Activated CD4-positive, alpha-beta memory T cell treated with anti-CD3 and anti-CD28 coated beads, Interleukin-2, amount 10 ng/mL, durations not matched to agents 7 days and 5 days (primary cell): ENCODE data around the gene MEX3D. TPM values are rescaled to one million over a fixed set of nuclear protein-coding genes. Genes with fewer than 3 reads are reported as not detected.
A peak's percentile ranks its signal among the peaks of the same experiment; 100 is the strongest.

Source experiments
- CTCF ChIA-PET: fragments of 350-600 bp; sonication (Branson Sonifier 250); formaldehyde crosslinking; loops from one replicate; lab custom pipeline; 2021; ENCODE audit warnings: antibody characterized with exemption, inconsistent platforms; lab: Charles Lee
- POLR2A ChIA-PET: fragments of 350-600 bp; sonication (Branson Sonifier 250); formaldehyde crosslinking; loops from one replicate; lab custom pipeline; 2021; ENCODE audit warnings: antibody characterized with exemption; lab: Charles Lee
- DNase-seq: peaks from one replicate; pipeline ENCODE4 v3.0.0-alpha.2; 2020
- H3K27ac Mint-ChIP-seq: one replicate; pipeline ENCODE4 v1.8.0; 2021; ENCODE audit warnings: mild to moderate bottlenecking, mixed read lengths
- H3K27me3 Mint-ChIP-seq: one replicate; pipeline ENCODE4 v1.8.0; 2021; ENCODE audit warnings: mixed read lengths
- H3K36me3 Mint-ChIP-seq: one replicate; pipeline ENCODE4 v1.8.0; 2021; ENCODE audit warnings: low read depth, mixed read lengths
- H3K4me1 Mint-ChIP-seq: one replicate; pipeline ENCODE4 v1.8.0; 2021; ENCODE audit warnings: mixed read lengths
- H3K4me3 Mint-ChIP-seq: one replicate; pipeline ENCODE4 v1.8.0; 2021; ENCODE audit warnings: mild to moderate bottlenecking, mixed read lengths
- H3K9me3 Mint-ChIP-seq: one replicate; pipeline ENCODE4 v1.8.0; 2021; ENCODE audit warnings: mixed read lengths
- total RNA-seq, 2 experiments: library from RNA; stranded (reverse); gene quantifications; one replicate each; pipeline ENCODE4 v1.2.3, GENCODE V29; 2021

MEX3D gene
- total RNA-seq, 2 experiments from 2014 or later = 7.6 to 8.4 TPM

DNA sequence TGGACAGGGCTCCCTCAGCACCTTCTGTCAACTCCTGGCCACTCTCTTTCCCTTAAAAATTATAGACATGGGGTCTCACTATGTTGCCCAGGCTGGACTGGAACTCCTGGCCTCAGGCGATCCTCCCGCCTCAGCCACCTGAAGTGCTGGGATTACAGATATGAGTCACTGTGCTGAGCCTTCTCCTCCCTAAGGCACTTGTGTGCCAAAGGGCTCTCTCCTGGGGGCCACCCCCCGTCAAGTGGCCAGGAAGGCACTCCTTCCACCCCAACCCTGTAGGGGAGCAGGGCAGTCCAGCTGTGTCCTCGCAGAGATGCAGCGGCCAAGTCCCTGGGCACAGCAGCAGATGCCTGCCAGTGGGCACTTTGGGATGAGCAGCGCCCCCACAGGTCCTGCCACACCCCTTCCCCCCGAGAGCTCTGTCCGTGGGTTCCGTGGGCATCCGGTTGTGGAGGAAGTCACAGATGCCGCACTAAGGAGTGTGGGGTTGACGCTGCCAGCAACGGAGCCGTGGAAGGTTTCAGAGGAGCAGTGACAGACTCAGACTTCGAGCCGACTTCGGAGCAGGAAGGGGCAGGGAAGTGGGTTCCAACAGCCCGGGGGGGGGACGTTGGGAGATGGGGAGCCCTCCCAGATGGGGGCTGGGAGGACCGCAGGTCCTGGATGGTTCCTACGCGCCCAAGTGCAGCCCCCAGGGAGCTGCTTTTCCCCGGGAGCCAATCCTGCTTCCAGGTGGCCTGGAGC, 40.4 kb upstream of the MEX3D start:
- ChIA-PET CTCF (no interaction called here), POLR2A (interaction anchor here (0.8 to 1.3 kb wide), 2 partner anchors 15 to 44 kb away, joined by 3 read pairs; partner anchors contain the start of gene TCF3)
- no peaks in the 10 kb centered on the region for H3K9me3 Mint-ChIP-seq
- no peaks in the 10 kb centered on the region for H3K27me3 Mint-ChIP-seq
- H3K4me3 Mint-ChIP-seq = no peak overlapping the region
- peaks cover 11% of the 10 kb centered on the region for H3K36me3 Mint-ChIP-seq
- peak; percentile 24 for DNase-seq
- peaks cover 43% of the 10 kb centered on the region for H3K4me1 Mint-ChIP-seq
- peak overlapping the region; percentile 66 for H3K27ac Mint-ChIP-seq

DNA sequence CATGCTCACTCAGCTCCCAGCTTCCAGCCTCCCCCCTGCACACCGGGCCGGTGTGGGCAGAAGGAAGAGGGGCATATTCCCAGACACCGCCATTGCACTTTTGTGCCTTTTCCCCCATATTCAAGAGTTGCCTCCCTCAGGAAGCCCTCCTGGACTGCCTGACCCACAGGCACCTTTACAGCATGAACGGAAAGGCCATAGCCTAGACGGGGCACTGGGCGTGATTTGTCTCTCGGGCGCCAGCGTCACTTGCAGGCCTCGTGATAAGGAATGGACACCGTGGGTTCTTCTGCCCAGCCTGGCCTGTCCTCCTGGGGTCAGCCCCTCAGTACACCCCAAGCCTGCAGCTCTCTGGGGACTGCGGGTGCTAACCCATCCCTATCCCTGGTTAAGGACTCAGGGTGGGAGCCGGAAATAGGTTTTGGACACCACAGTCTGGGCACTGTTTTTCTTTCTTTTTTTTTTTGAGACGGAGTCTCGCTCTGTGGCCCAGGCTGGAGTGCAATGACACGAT, 38.1 kb upstream of the MEX3D start:
- Mint-ChIP-seq H3K27ac (peak overlapping the region; percentile 99), H3K4me3 (peak overlapping the region; percentile 96), H3K4me1 (peaks cover 55% of the 10 kb centered on the region), H3K9me3 (no peaks in the 10 kb centered on the region), H3K36me3 (peaks cover 15% of the 10 kb centered on the region), H3K27me3 (no peaks in the 10 kb centered on the region)
- POLR2A ChIA-PET = interaction anchor here (1.0 to 5.9 kb wide), 7 partner anchors 13 to 198 kb away, joined by 3 to 60 read pairs (median 8); partner anchors contain the start of genes MBD3, REEP6 and TCF3
- DNase-seq = no peak
- CTCF ChIA-PET = interaction anchor here (1.1 to 2.6 kb wide), 5 partner anchors 13 to 66 kb away, joined by 3 to 14 read pairs (median 4); partner anchors contain the start of genes MBD3 and TCF3

DNA sequence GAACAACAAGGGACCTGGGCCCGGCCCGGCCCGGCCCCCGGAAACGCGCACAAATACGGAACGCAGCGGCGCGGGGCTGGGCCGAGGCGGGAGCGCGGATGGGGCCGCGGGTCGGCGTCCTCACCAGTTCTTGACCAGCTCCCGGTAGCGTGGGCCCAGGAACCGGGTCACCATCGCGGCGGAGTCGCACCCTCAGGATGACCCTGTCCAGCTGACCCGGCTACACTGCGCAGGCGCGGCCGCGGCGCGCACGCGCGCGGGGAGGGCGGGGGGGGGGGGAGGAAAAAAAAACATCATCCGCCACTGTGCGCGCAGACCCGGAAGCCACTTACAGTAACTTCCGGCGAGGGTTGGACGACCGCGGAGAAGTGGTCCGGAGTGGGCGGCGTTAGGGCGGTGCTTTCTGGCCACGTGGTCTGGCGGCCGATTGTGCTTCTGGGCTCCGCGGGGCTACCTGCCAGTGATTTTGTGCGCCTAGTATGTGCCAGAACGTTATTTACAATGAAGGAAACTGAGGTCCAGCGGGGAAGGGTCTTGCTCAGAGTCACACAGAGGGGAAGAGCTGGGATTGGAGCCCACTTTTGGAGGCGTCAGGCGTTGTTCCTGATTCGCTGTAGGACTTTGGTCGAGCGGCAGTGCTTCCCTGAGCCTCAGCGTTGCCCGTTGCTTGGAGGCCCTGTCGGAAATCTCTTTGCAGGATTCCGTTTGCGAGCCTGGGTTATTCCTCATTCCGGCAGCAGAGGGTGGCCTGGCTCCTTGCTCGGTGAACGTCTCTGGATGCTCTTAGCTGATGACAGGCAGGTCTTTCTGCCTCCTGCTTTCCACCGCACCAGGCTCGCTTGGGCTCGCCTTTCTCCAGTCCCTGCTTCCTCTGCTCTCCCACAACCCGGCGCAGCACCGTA, 37.4 kb upstream of the MEX3D start, which contains the start of gene UQCR11:
UQCR11 (minus strand) TSS at position 227 of the 902 bp plus-strand sequence; CDS start at position 174, 53 bp downstream.
- Mint-ChIP-seq H3K9me3 (no peaks in the 10 kb centered on the region), H3K27me3 (no peaks in the 10 kb centered on the region), H3K27ac (peak within 1 kb of the TSS; percentile 99), H3K4me1 (peaks cover 55% of the 10 kb centered on the region), H3K4me3 (peak within 1 kb of the TSS; percentile 96), H3K36me3 (peaks cover 14% of the 10 kb centered on the region)
- POLR2A ChIA-PET = interaction anchor here (1.0 to 5.9 kb wide), 8 partner anchors 10 to 197 kb away, joined by 3 to 60 read pairs (median 6); partner anchors contain the start of genes MBD3, REEP6 and TCF3
- DNase-seq = peak; percentile 94
- CTCF ChIA-PET = interaction anchor here (0.6 to 2.6 kb wide), 5 partner anchors 13 to 66 kb away, joined by 3 to 14 read pairs (median 4); partner anchors contain the start of genes MBD3 and TCF3

DNA sequence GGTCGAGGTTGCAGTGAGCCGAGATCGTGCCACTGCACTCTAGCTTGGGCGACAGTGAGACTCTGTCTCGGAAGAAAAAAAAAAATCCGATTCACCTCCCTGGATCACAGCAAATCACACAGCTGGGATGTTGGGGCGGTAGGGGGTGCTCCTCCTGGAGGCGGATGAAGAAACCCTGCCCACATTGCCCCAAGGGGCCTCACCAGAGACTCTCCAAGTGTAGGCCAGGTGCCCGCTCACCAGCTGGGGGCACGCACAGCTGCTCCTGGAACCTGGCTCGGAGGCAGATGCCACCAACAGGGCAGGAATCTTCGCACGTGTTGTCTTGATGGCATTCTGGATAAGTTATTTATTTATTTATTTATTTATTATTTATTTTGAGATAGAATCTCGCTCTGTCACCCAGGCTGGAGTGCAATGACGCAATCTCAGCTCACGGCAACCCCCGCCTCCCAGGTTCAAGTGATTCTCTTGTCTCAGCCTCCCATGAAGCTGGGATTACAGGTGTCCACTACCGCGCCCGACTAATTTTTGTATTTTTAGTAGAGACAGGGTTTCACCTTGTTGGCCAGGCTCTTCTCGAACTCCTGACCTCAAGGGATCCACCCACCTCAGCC, 34.1 kb upstream of the MEX3D start:
- POLR2A ChIA-PET = interaction anchor here (5.9 kb wide), 1 partner anchor 9 kb away, joined by 60 read pairs; the partner anchor contains the start of gene MBD3
- H3K9me3 Mint-ChIP-seq = no peaks in the 10 kb centered on the region
- no peaks in the 10 kb centered on the region for H3K27me3 Mint-ChIP-seq
- peaks cover 40% of the 10 kb centered on the region for H3K4me1 Mint-ChIP-seq
- peaks cover 26% of the 10 kb centered on the region for H3K36me3 Mint-ChIP-seq
- no peak overlapping the region for H3K27ac Mint-ChIP-seq
- no peak for DNase-seq
- H3K4me3 Mint-ChIP-seq = no peak overlapping the region
- CTCF ChIA-PET = no interaction called here

DNA sequence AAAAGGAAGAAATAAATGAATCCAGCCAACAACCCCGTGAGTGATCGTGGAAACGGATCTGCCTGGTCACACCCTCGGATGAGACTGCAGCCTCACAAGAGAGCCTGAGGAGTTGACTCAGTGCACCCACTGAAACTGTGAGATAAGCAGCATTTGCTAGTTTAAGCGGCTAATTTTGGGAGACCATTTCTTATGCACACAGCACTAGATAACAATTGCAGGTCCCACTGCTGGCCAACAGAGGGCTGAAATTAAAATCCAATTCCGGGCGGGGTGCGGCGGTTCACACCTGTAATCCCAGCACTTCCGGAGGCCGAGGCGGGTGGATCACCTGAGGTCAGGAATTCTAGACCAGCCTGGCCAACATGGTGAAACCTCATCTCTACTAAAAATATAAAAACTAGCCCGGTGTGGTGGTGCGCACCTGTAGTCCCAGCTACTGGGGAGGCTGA, 33.5 kb upstream of the MEX3D start:
- no peak overlapping the region for H3K4me3 Mint-ChIP-seq
- no peak for DNase-seq
- ChIA-PET CTCF (interaction anchor here (1.2 kb wide), 1 partner anchor 9 kb away, joined by 3 read pairs; the partner anchor contains the start of gene MBD3), POLR2A (interaction anchor here (5.9 kb wide), 1 partner anchor 8 kb away, joined by 60 read pairs; the partner anchor contains the start of gene MBD3)
- H3K36me3 Mint-ChIP-seq = peaks cover 28% of the 10 kb centered on the region
- H3K27me3 Mint-ChIP-seq = no peaks in the 10 kb centered on the region
- peaks cover 36% of the 10 kb centered on the region for H3K4me1 Mint-ChIP-seq
- H3K27ac Mint-ChIP-seq = no peak overlapping the region
- H3K9me3 Mint-ChIP-seq = no peaks in the 10 kb centered on the region

DNA sequence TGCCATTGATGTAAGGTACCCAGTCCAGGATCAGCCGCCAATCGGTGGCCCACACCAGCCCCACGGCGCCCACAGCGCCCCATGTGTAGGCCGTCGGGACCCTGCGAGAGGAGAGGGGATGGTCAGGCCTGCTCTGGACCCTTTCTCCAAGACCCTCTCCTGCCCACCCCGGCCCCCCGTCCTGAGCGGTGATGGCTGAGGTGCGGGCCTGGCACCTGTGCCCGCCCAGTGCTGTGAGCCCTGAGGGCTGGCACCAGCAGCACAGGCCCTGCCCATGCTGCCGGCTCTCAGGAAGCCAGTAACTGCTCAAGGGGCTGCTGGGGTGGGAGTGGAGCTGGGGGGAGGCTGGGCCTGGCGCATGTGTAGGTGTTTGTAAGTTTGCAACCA, 31.3 kb upstream of the MEX3D start:
- Mint-ChIP-seq H3K27me3 (no peaks in the 10 kb centered on the region), H3K9me3 (no peaks in the 10 kb centered on the region), H3K36me3 (peaks cover 28% of the 10 kb centered on the region), H3K4me1 (peaks cover 23% of the 10 kb centered on the region), H3K4me3 (no peak overlapping the region), H3K27ac (no peak overlapping the region)
- ChIA-PET CTCF (no interaction called here), POLR2A (no interaction called here)
- no peak for DNase-seq

DNA sequence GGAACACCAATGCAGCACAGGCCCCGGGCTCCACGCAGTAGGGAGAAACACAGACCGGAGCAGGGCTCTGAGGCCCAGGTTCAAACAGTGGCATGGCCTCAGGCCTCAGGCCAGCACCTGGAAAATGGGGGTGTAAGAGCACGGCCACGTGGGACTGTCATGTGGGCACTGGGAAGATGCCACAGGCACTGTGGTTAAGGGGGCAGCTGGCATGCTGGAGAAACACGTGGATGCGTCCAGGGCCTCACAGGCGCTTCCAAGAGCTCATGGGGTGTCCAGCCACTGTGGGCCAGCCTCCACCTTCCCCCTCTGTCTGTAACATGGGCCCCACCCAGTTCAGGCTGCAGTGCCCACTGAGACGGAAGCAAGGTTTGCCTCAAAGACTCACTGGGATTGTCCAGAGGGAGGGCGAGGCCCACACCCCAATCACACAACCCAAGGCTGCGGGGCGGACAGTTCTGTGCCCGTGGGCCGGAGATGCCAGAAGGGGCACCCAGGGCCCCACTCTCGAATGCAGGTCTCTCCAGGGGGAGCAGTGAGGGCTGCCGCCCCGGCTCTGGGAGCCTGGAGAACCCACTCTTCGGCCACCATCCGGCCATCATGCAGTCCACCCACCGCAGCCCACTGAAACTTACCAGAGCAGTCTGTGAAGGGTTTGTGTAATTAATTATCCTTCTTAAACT, 30.8 kb upstream of the MEX3D start:
- POLR2A ChIA-PET = no interaction called here

DNA sequence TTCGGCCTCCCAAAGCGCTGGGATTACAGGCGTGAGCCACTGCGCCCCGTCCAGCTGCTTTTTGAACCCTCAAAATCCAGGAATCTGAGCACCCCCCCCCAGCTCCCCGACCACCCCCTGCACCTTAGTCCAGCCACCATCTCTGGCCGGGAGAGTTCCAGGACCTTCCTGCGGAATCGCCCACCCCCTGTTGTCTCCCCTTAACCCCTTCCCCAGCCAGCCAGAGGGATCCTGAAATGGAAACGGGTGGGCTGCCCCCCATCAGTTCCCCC, 25.3 kb upstream of the MEX3D start:
- Mint-ChIP-seq H3K27ac (no peak overlapping the region), H3K36me3 (peaks cover 18% of the 10 kb centered on the region), H3K4me3 (peak overlapping the region; percentile 85), H3K27me3 (no peaks in the 10 kb centered on the region), H3K9me3 (no peaks in the 10 kb centered on the region), H3K4me1 (peaks cover 19% of the 10 kb centered on the region)
- ChIA-PET CTCF (interaction anchor here (1.2 kb wide), 1 partner anchor 13 kb away, joined by 6 read pairs; no protein-coding TSS in a partner anchor), POLR2A (interaction anchor here (1.1 to 2.8 kb wide), 3 partner anchors 10 to 218 kb away, joined by 3 to 60 read pairs (median 6); partner anchors contain the start of gene UQCR11)
- DNase-seq = no peak

More for the DNA sequence above, 30.8 kb upstream of the MEX3D start:
- Mint-ChIP-seq H3K4me1 (peaks cover 18% of the 10 kb centered on the region), H3K9me3 (no peaks in the 10 kb centered on the region), H3K27me3 (no peaks in the 10 kb centered on the region), H3K27ac (no peak overlapping the region), H3K36me3 (peaks cover 28% of the 10 kb centered on the region), H3K4me3 (no peak overlapping the region)
- no peak for DNase-seq
- CTCF ChIA-PET = no interaction called here

DNA sequence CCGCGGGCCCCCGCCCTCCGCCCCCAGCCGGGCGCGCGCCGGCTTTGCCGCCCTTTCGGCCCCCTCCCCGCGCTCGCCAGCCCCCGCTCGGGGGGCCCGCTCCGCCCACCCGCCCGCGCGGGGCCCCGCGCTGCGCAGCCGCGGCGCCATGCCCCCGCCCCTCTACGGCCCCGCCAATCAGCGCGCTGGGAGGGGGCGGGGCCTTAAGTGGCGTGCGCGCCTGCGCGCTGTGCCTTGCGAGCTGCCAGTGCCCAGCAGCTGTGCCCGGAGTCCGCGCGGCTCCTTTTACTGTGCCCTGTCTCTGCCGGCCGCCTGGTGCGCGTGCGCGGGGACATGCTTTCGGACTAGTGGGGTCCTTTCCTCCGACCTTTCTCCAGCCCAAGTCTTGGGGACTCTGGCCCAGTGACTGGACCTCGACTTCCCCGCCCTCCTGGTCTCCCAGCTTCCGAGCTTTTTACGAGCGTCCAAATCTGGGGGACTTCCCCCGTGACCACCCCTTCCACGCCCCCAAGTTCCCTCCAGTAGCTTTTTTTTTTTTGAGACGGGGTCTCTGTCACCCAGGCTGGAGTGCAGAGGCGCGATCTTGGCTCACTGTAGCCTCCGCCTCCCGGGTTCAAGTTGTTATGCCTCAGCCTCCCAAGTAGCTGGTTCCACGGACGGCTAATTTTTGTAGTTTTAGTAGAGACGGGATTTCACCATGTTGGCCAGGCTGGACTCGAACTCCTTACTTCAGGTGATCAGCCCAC, 24.8 kb upstream of the MEX3D start, which contains the start of gene MBD3:
MBD3 (minus strand) TSS at position 111 of the 746 bp plus-strand sequence. CDS start 234 bp downstream, outside the sequence.
- DNase-seq = peak; percentile 89
- H3K36me3 Mint-ChIP-seq = peaks cover 16% of the 10 kb centered on the region
- peak within 1 kb of the TSS; percentile 85 for H3K4me3 Mint-ChIP-seq
- H3K27ac Mint-ChIP-seq = peak within 1 kb of the TSS; percentile 83
- POLR2A ChIA-PET = interaction anchor here (0.7 to 2.8 kb wide), 6 partner anchors 9 to 324 kb away, joined by 3 to 60 read pairs (median 4); partner anchors contain the start of genes TCF3 and UQCR11
- H3K9me3 Mint-ChIP-seq = no peaks in the 10 kb centered on the region
- CTCF ChIA-PET = interaction anchor here (0.5 to 1.2 kb wide), 4 partner anchors 8 to 47 kb away, joined by 3 to 7 read pairs (median 4); no protein-coding TSS in a partner anchor
- H3K4me1 Mint-ChIP-seq = peaks cover 19% of the 10 kb centered on the region
- no peaks in the 10 kb centered on the region for H3K27me3 Mint-ChIP-seq

DNA sequence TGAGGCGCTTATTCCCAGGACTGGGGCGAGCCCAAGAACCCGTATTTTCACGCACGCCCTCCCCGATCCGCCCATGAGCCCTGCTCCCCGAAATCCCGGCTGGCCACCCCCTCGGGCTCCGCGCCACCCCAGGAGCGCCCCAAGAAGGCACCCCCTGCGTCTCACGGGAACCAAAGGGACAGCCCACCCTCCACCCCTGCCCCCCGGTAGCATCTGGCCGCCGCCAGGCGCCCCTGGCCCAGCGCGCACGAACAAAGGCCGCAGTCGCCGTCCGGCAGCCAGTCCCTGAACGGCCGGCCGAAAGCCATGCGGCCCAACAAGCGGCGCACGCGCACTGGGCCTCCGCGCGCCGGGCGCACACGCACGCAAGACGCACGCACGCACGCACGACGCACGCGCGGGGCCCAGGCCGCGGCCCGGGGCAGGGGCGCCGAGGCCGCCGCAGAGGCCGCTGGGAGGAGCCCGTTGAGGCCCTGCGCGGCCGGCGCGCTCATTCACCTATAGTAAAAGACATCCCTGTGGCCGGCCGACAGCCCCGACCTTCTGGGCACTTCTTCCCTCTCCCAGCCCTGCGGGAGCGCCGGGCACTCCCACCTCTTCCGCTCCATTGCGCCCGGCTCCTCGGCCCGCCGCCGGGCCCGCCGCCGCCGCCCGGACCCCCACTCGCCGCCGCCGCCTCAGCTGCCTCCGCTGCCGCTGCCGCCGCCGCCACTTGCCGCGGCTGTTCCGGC, 24.1 kb upstream of the MEX3D start:
- peaks cover 15% of the 10 kb centered on the region for H3K36me3 Mint-ChIP-seq
- peak; percentile 87 for DNase-seq
- peak overlapping the region; percentile 83 for H3K4me3 Mint-ChIP-seq
- no peaks in the 10 kb centered on the region for H3K9me3 Mint-ChIP-seq
- ChIA-PET POLR2A (interaction anchor here (1.0 to 2.8 kb wide), 6 partner anchors 8 to 239 kb away, joined by 3 to 60 read pairs (median 6); partner anchors contain the start of genes TCF3 and UQCR11), CTCF (interaction anchor here (0.8 to 2.0 kb wide), 4 partner anchors 9 to 15 kb away, joined by 3 to 7 read pairs (median 5); no protein-coding TSS in a partner anchor)
- H3K4me1 Mint-ChIP-seq = peaks cover 25% of the 10 kb centered on the region
- no peaks in the 10 kb centered on the region for H3K27me3 Mint-ChIP-seq
- peak overlapping the region; percentile 83 for H3K27ac Mint-ChIP-seq
